Hepatocyte (in vitro differentiated cells): ENCODE results near the gene NDUFAF8. TPM values are rescaled to one million over a fixed set of nuclear protein-coding genes. Genes with fewer than 3 reads are reported as not detected.

Source experiments
- DNase-seq: peaks from one replicate; pipeline ENCODE4 v3.0.0-alpha.2; 2016; ENCODE audit warnings: low spot score
- H2AFZ ChIP-seq: fragments of 200-600 bp; sonication (generic); 2 replicates; pipeline ENCODE4 v1.6.0; 2016; ENCODE audit warnings: antibody characterized with exemption, mild to moderate bottlenecking
- H3K27ac ChIP-seq: fragments of 200-600 bp; sonication (generic); 2 replicates; pipeline ENCODE4 v1.5.1; 2016; ENCODE audit warnings: mild to moderate bottlenecking
- H3K27me3 ChIP-seq: fragments of 200-600 bp; sonication (generic); 2 replicates; pipeline ENCODE4 v1.6.1; 2016
- H3K36me3 ChIP-seq: fragments of 200-600 bp; sonication (generic); replicated peaks from 2 replicates; pipeline ENCODE4 v1.5.1; 2016; ENCODE audit warnings: low read depth; ENCODE audit not compliant: insufficient read depth
- H3K4me1 ChIP-seq: fragments of 200-600 bp; sonication (generic); 2 replicates; pipeline ENCODE4 v1.5.1; 2016; ENCODE audit warnings: mild to moderate bottlenecking, moderate library complexity; ENCODE audit not compliant: insufficient read depth
- H3K4me2 ChIP-seq: fragments of 200-600 bp; sonication (generic); 2 replicates; pipeline ENCODE4 v1.6.0; 2016
- H3K4me3 ChIP-seq: fragments of 200-600 bp; sonication (generic); 2 replicates; pipeline ENCODE4 v1.5.1; 2016; ENCODE audit warnings: mild to moderate bottlenecking
- H3K79me2 ChIP-seq: fragments of 200-600 bp; sonication (generic); 2 replicates; pipeline ENCODE4 v1.6.0; 2017; ENCODE audit warnings: mild to moderate bottlenecking
- H3K9me2 ChIP-seq: fragments of 200-600 bp; sonication (generic); replicated peaks from 2 replicates; pipeline ENCODE4 v1.6.0; 2017; ENCODE audit warnings: mild to moderate bottlenecking; ENCODE audit not compliant: insufficient read depth
- H3K9me3 ChIP-seq: fragments of 200-600 bp; sonication (generic); 2 replicates; pipeline ENCODE4 v1.5.1; 2016; ENCODE audit warnings: low read depth, mild to moderate bottlenecking
- H4K20me1 ChIP-seq: fragments of 200-600 bp; sonication (generic); 2 replicates; pipeline ENCODE4 v1.6.0; 2016; ENCODE audit warnings: mild to moderate bottlenecking; ENCODE audit not compliant: insufficient read depth, poor library complexity, severe bottlenecking
- CTCF ChIP-seq: fragments of 200-600 bp; sonication (generic); IDR thresholded peaks from 2 replicates; pipeline ENCODE4 v1.5.1; 2016; ENCODE audit warnings: antibody characterized with exemption, mild to moderate bottlenecking; ENCODE audit not compliant: poor library complexity
- EZH2 ChIP-seq: fragments of 200-600 bp; sonication (generic); IDR thresholded peaks from 2 replicates; pipeline ENCODE4 v1.6.1; 2016; ENCODE audit warnings: antibody characterized with exemption, mild to moderate bottlenecking, borderline replicate concordance
- EZH2phosphoT487 ChIP-seq: fragments of 200-600 bp; sonication (generic); IDR thresholded peaks from one replicate; pipeline ENCODE4 v1.6.1; 2018; ENCODE audit warnings: antibody characterized with exemption, mild to moderate bottlenecking, low read depth, moderate library complexity; ENCODE audit not compliant: unreplicated experiment, severe bottlenecking
- WGBS: methylation state at CpG from one replicate; pipeline ENCODE4 v1.1.6; 2016; ENCODE audit warnings: low lambda C conversion rate; ENCODE audit errors: missing lambda C conversion rate; 5-methylcytosine and 5-hydroxymethylcytosine counted together
- polyA plus RNA-seq: library from polyadenylated mRNA; unstranded; fragments of >200 nt; fragmentation: Nextera tagmentation; extraction: Ambion mirVana; gene quantifications from 2 replicates; pipeline ENCODE4 v1.2.1, GENCODE V29; 2016
- total RNA-seq: library from RNA; depleted of rRNA; stranded (reverse); fragments of >200 nt; gene quantifications from 2 replicates; pipeline ENCODE4 v1.2.3, GENCODE V29; 2014

Gene NDUFAF8
- total and polyA plus RNA-seq, 2 experiments from 2014 or later = 25.8 to 99.8 TPM

DNA sequence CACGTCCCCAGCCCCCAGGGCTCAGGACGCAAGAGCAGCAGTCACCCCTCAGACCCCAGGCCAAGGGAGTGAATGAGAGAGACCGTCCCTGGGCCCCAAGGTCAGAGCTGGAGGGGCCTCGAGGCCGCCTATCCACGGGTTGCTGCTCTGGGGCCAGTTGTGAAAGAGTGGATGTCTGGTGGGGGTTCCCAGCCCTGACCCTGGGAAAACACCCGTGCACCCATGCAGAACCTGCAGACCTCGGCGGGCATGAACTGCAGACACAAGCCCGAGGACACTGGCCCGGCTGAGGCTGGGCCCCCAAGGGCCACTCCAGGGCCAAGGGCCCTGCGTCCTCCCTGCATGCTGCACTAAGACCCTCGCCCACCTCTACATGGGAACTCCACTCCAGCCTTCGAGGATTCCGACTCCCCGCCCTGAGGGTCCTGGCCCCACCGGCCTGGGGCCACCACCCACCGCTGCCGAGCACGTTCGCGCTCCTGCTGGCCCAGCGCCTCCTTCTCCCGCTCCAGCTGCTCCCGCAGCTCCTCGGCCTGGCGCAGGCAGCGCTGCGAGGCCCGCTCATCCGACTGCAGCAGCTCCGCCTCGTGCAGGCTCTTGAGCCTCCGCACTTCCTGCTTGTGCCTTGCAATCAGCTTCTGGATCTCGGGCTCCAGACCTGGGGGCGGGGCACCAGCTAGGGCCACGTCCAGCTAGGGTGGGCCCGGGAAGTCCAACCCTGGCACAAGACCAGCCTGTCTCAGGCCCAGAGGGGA lies 45.5 kb upstream of the NDUFAF8 start:
- Histone ChIP-seq H3K4me3 (no peak overlapping the region), H3K79me2 (no peaks in the 10 kb centered on the region)
- WGBS = 95% methylated on average over 30 of the region's 38 CpGs

DNA sequence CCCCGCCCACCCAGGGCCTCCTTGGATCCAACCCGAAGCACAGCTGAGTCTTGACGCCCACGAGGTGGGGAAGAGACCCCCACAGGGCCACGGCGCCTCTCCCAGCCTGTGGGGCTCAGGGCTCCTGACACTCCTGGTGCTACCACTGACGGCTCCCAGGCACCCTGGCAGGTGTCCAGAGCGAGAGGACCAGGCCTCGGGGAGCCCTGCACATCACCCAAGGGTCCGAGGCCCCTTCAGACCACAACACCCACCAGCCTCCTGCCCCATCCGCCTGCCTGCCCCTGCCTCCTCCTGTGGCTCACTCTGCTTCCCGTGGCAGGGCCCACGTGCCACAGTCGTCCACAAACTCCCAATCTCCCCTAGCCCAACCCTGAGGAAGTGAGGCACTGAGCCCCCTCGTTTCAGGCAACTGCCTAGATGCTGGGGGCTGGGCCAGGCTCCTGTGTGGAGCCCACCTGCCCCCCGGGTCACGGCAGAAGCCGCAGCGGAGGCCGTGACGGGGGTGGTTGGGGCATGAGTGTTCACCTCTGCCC lies 44.8 kb upstream of the NDUFAF8 start:
- H3K79me2 ChIP-seq = no peaks in the 10 kb centered on the region
- 90% methylated on average over 20 of the region's 21 CpGs for WGBS
- H3K9me2 ChIP-seq = no peaks in the 10 kb centered on the region
- no peak overlapping the region for H3K27ac ChIP-seq
- no peaks in the 10 kb centered on the region for H3K36me3 ChIP-seq
- H3K4me2 ChIP-seq = no peak overlapping the region
- H3K27me3 ChIP-seq = no peaks in the 10 kb centered on the region
- no peaks in the 10 kb centered on the region for H3K9me3 ChIP-seq
- DNase-seq = no peak
- H3K4me1 ChIP-seq = no peaks in the 10 kb centered on the region
- H2AFZ ChIP-seq = no peak overlapping the region
- no peak overlapping the region for H3K4me3 ChIP-seq
- H4K20me1 ChIP-seq = no peaks in the 10 kb centered on the region
- no peak for TF ChIP-seq EZH2phosphoT487
- TF ChIP-seq EZH2 = no peak
- no peak for TF ChIP-seq CTCF

More for the DNA sequence above, 45.5 kb upstream of the NDUFAF8 start:
- Histone ChIP-seq H3K27ac (no peak overlapping the region), H3K4me2 (no peak overlapping the region), H3K36me3 (no peaks in the 10 kb centered on the region), H3K27me3 (no peaks in the 10 kb centered on the region), H3K4me1 (no peaks in the 10 kb centered on the region), H4K20me1 (no peaks in the 10 kb centered on the region), H2AFZ (no peak overlapping the region), H3K9me2 (no peaks in the 10 kb centered on the region), H3K9me3 (no peaks in the 10 kb centered on the region)
- DNase-seq = no peak
- TF ChIP-seq EZH2phosphoT487 (no peak), CTCF (no peak), EZH2 (no peak)

DNA sequence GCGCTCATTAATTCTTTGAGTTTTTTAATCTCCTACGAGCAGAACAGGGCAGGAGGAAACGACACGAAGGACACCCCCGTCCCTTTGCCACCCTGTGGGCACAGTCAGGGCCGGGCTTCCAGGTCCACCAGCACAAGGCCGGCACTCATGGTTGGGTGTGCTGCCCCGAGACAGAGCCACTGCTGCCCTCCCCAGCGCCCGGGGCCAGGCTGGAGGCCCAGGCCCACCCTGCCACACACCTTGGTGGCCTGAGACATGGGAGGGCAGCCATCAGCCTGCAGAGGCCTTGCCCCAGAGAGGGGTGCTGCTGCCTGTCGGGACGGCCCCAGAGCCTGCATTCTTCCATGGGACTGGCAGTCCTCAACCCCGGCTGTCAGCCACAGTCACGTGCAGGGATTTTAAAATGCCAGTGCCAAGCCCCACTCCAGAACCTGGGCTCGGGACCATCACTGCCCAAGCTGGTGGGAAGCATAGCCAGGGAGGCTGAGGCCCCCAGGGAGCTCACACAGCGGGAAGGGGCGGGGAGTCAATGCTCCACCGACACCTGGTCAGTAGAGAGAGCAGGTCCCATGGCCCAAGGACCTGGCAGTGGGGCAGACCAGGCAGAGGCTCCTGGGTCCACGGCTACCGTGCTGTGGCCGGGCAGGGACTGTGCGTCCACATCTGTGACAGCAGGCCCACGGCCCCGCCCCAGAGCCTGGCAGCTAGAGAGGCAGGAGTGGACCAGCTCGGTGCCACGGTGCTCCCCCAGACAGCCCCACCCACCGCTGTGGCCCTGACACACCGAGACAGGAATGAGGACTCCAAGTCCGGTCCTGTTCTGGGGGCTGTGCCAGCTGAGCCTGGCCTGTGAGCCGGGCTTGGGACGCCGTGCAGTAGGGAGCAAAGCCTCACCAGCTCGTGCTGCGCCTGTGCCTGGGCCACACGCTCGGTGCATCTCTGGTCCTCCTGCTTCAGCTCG lies 43.9 kb upstream of the NDUFAF8 start:
- no peak overlapping the region for H3K4me3 ChIP-seq
- DNase-seq = no peak

More for the DNA sequence above, 43.9 kb upstream of the NDUFAF8 start:
- TF ChIP-seq CTCF = no peak
- TF ChIP-seq EZH2 = no peak
- TF ChIP-seq EZH2phosphoT487 = no peak
- no peaks in the 10 kb centered on the region for H4K20me1 ChIP-seq
- no peak overlapping the region for H3K27ac ChIP-seq
- no peak overlapping the region for H2AFZ ChIP-seq
- no peaks in the 10 kb centered on the region for H3K4me1 ChIP-seq
- WGBS = 96% methylated on average over 35 of the region's 37 CpGs
- H3K36me3 ChIP-seq = no peaks in the 10 kb centered on the region
- no peaks in the 10 kb centered on the region for H3K79me2 ChIP-seq
- no peaks in the 10 kb centered on the region for H3K27me3 ChIP-seq
- H3K9me3 ChIP-seq = no peaks in the 10 kb centered on the region
- H3K9me2 ChIP-seq = no peaks in the 10 kb centered on the region
- no peak overlapping the region for H3K4me2 ChIP-seq
